Mucosa of gallbladder (tissue), 1 donor: Measurements from ENCODE around the gene SLC1A3. TPM values are rescaled to one million over a fixed set of nuclear protein-coding genes. Genes with fewer than 3 reads are reported as not detected.

ENCODE experiments used
- DNase-seq: peaks from one replicate; pipeline ENCODE4 v3.0.0-alpha.2; 2020; ENCODE audit warnings: low spot score
- total RNA-seq: library from RNA; stranded (reverse); gene quantifications from one replicate; pipeline ENCODE4 v1.2.1, GENCODE V29; 2021
- donor health status: DM: no; HTN: no; CAD: no.

The SLC1A3 gene
- total RNA-seq, 1 donor from 2014 or later: 26.2 TPM

GRCh38 chr5:36599986-36600779 is 6.2 kb upstream of the SLC1A3 start:
- no peak for DNase-seq

DNA sequence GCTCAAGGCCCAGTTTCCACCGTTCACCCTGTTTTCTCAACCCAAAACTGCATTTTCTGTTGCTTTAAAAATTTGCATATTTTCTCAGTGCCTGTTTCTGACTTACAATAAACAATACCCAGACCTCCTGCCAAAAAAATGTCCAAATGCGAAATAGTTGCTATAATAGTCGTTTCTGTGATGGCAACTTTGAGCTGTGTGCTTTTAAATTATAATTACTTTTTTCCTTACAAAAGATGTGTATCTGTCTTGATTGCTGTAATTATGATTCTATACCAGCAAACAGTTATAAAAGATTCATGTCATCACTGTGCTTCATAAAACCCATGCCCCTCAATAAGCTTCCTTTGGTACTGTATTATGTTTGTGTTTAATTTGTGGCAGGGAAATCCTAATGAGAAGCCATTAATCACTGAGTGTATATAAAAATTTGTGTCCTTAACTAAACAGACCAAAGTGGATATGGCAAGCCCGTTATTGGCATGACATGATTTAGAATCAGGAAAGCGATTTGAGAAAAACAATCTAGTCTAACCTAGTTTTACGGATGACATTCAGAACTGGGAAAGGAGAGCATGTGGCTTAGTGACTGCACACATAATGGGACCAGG is 5.4 kb upstream of the SLC1A3 start:
- no peak for DNase-seq

DNA sequence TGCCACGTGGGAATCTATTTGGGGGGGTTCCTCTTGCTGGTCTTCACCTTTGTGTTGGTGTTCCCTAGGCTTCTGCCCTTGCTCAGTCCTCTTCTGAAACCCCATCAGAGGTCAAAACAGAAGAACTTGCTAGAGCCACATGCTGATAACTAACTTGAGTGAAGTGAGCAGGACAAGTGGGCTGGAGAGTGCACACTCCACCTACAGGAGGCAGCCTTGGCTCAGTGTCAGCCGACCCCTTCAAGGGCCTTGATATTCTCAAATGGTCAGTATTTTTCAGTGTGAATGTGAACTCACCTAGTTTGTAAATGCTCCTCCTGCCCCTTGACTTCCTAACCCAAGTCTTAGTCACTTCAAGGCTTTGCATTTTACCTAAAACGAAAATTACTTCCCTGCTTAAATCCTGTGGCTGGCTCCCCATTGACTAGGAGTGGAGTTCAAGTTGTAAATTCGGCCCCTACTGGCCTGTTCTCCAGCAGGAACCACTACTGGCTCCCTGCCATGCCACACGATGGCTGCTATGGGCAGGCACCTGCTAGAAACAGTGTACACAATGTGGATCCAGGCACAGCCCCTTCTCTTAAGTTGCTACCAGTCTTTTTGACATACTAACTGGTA is 3.6 kb upstream of the SLC1A3 start:
- DNase-seq: no peak

- DNase-seq: no peak
Observed at GRCh38 chr5:36605241-36605640, 1.2 kb upstream of the SLC1A3 start.

DNA sequence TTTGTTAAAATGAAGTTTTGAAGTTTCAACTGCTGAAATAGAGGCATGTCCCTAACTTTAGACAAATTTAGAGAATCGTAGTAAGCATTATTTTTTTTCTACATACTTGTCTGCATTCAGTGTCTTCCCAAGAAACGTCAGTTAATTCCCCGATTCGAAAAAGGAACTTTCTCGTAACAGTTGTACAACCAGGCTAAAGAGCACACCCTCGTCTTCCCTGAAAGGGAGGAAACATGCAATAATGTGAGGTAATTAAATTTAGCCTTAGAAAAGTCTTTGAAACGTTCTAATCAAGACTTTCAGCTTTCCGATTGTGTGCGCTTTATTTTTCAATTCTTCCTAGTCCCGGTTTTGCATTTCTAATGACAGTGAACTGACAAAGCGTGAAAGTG is 374 bp upstream of the SLC1A3 start:
- DNase-seq: no peak

- DNase-seq: no peak
Observed at GRCh38 chr5:36607114-36607571, 737 bp downstream of the SLC1A3 start.

- no peak for DNase-seq
Observed at GRCh38 chr5:36607838-36608783, 1.7 kb downstream of the SLC1A3 start.

DNA sequence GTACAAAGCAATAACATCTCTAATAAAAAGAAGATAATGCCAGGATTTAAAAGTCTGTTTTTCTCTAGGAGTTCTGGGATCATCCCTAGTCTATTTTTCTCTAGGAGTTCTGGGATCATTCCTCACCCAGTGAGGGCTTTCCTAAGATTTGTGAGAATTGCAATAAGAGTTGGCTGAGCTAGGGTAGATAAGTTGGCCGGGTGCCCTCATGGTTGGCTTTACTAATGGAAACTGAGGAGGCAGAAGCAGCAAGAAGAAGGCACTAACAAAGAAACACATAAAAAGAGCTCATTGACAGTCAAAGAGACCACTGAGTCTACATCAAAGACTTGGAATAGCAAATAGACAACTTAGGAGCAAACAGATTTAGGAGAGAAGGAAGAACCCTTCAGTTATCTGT is 4.2 kb downstream of the SLC1A3 start:
- no peak for DNase-seq

DNA sequence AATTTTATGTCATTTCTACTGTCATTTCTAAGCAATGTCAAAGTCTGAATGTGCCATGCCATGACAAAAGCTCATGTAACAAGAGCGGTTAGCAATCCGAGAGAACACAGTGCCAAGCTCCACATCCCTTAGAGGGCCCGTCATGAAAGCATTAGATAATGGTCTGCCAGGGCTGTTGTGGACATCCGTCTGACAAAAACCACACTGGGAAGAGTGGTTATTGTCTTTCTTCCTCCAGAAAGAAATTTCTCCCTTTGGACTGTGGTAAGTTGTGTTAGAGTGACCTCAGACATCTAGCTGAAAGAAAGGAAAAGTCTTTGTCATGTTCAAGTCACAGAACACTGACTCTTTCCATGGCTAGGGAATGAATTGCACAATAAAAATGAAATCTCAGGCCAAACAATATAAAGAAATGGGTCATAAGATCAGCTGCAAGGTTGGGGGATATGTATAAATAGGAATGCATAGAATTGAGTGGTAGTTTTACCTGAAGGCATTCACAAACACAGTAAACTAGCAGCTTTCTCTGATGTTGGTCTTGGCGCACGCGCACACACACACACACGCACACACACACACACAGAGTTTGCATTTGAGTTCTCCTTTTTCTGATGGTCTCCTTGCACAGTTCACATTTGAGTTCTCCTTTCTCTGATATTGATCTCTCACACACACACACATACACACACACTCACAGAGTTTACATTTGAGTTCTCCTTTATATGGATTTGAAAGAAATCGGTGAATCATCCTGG is 5.3 kb downstream of the SLC1A3 start:
- no peak for DNase-seq

- DNase-seq: no peak
Observed at GRCh38 chr5:36613241-36613640, 6.8 kb downstream of the SLC1A3 start.

DNA sequence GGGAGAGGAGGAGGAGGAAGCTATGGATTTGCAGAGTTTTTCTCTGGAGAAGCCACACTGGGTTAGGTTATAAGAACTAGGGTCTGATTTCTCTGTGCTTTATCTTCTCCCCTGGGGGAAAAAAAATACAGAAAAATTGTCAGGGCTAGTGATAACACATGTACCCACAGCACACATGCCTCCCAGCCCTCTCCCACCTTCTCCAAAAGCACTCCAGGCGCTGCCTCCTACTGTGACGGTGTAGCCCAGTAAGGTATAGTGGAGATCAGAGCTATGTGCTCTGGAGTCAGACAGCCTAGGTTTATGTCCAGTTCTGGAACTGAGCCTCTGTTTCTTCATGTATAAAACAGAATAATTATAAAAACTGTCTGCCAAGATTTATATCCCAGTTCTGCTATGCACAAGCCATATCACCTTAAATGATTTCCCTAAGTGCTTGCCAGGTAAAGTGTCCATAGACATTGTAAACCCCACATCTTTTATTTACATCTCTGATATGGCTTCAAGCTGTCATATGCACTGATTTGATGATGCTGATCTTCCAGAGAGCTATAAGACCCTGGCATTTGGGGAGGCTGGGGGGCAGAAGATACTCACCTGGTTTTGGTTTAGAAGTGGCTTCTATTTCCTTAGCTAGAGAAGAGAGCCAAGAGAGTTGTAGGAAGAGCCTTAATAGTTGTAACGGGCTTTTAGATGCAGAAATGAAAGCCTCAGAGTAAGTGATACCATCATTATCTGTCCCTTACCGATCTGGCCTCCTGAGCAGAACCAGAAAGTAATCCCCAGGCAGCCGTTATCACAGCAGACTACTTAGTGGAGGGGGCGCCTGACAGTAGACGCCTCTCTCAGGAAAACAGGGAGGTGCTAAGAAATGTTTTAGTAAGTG is 7.6 kb downstream of the SLC1A3 start:
- no peak for DNase-seq

- no peak for DNase-seq
Observed at GRCh38 chr5:36614657-36615308, 8.4 kb downstream of the SLC1A3 start.

DNA sequence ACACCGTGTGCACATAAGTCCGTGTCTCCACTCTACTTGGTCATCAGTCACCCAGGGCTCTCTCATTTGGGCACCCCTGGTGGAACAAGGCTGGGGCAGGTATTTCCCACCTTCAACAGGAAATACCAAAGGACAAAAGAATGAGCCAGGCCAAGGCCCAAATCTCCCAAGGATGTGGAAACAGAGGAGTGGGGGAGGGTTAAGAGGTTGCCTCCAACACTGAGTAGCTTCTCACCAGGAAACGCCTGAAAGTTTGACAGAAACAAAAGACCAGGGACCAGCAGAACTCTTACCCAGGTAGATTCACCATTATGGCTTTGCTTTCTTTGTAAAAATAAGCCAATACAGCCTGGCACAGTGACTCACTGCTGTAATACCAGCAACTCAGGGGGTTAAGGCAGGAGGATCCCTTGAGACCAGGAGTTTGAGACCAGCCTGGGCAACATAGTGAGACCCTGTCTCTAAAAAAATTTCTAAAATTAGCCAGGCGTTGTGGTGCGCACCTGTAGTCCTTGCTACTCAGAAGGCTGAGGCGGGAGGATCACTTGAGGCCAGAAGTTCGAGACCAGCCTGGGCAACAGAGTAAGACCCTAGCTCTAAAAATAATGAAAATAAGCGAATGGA is 12.7 kb downstream of the SLC1A3 start:
- no peak for DNase-seq

GRCh38 chr5:36621985-36622384 is 15.6 kb downstream of the SLC1A3 start:
- no peak for DNase-seq

GRCh38 chr5:36623832-36624231 is 17.4 kb downstream of the SLC1A3 start:
- DNase-seq: no peak

GRCh38 chr5:36624277-36624676 is 17.9 kb downstream of the SLC1A3 start:
- DNase-seq: no peak

DNA sequence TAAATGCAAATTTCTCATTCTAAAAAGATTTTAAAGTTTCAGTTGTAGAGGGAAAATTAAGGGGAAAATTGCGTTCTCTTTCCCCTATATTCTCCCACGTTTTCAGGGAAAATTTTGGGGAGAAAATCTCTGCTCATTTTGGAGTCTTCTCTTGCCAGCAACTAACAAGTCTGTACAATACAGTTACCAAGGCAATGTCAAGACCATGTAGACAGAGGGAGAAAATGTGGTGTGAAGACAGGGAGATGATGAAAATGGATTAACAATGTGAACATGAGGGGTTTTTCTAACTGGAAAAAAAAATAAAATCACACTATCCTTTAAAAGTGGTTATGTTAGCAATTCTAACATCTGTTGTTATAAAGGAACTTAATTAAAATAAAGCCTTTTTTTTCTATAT is 22.3 kb downstream of the SLC1A3 start:
- no peak for DNase-seq

GRCh38 chr5:36629729-36630128 is 23.3 kb downstream of the SLC1A3 start:
- DNase-seq: no peak
